ENCODE data around the gene IKZF3. TPM values are rescaled to one million over a fixed set of nuclear protein-coding genes. Genes with fewer than 3 reads are reported as not detected.
"Not testable (repeated sequence)": the region's sequence is repeated elsewhere in the genome, so short reads cannot be mapped to it uniquely, and the experiment has no call there.

Gene IKZF3
- total RNA-seq, 2 donors from 2014 or later = 0.55 to 1.7 TPM

- no peak for DNase-seq (ENCODE audit: low spot score)
- TF ChIP-seq POLR2AphosphoS5 (IDR thresholded peaks at IDR 0.05) (no peak), POLR2A (IDR thresholded peaks at IDR 0.05) (no peak), CTCF (IDR thresholded peaks at IDR 0.05) (no peak)
- H3K4me3 ChIP-seq = no peak overlapping the region
- no peaks in the 10 kb centered on the region for H3K4me1 ChIP-seq (replicated peaks)
- H3K27me3 ChIP-seq (replicated peaks; ENCODE audit: insufficient read depth) = no peaks in the 10 kb centered on the region
- no peaks in the 10 kb centered on the region for H3K9me3 ChIP-seq
- H3K27ac ChIP-seq = no peak overlapping the region
- 67% methylated on average over 2 of the region's 2 CpGs for WGBS
- no peaks in the 10 kb centered on the region for H3K36me3 ChIP-seq
- intact Hi-C loops (cut with DNase I) = no loop called here
Observed at GRCh38 chr17:39854909-39855308, 9.2 kb downstream of the IKZF3 start.

- H3K9me3 ChIP-seq = no peaks in the 10 kb centered on the region
- H3K27ac ChIP-seq = no peak overlapping the region
- no peaks in the 10 kb centered on the region for H3K27me3 ChIP-seq (replicated peaks; ENCODE audit: insufficient read depth)
- H3K4me1 ChIP-seq (replicated peaks) = no peaks in the 10 kb centered on the region
- WGBS = 54% methylated on average over 3 of the region's 3 CpGs
- no peak for DNase-seq (ENCODE audit: low spot score)
- no peak overlapping the region for H3K4me3 ChIP-seq
- no peaks in the 10 kb centered on the region for H3K36me3 ChIP-seq
- TF ChIP-seq POLR2AphosphoS5 (IDR thresholded peaks at IDR 0.05) (no peak), CTCF (IDR thresholded peaks at IDR 0.05) (no peak), POLR2A (IDR thresholded peaks at IDR 0.05) (no peak)
- intact Hi-C loops (cut with DNase I) = no loop called here
Observed at GRCh38 chr17:39852239-39852638, 11.9 kb downstream of the IKZF3 start.

- DNase-seq (ENCODE audit: low spot score); intact Hi-C loops (cut with DNase I); H3K36me3 ChIP-seq; H3K27me3 ChIP-seq (replicated peaks; ENCODE audit: insufficient read depth); H3K27ac ChIP-seq; H3K4me3 ChIP-seq; H3K4me1 ChIP-seq (replicated peaks); H3K9me3 ChIP-seq: not testable (repeated sequence)
Observed at GRCh38 chr17:39850186-39850585, 13.9 kb downstream of the IKZF3 start.

- WGBS = 74% methylated on average over 4 of the region's 4 CpGs
- no peak overlapping the region for H3K27ac ChIP-seq
- H3K4me3 ChIP-seq = no peak overlapping the region
- intact Hi-C loops (cut with DNase I) = no loop called here
- no peaks in the 10 kb centered on the region for H3K36me3 ChIP-seq
- no peaks in the 10 kb centered on the region for H3K27me3 ChIP-seq (replicated peaks; ENCODE audit: insufficient read depth)
- H3K4me1 ChIP-seq (replicated peaks) = no peaks in the 10 kb centered on the region
- no peak for TF ChIP-seq CTCF (IDR thresholded peaks at IDR 0.05)
- TF ChIP-seq POLR2AphosphoS5 (IDR thresholded peaks at IDR 0.05) = no peak
- no peak for TF ChIP-seq POLR2A (IDR thresholded peaks at IDR 0.05)
- DNase-seq (ENCODE audit: low spot score) = no peak
- H3K9me3 ChIP-seq = no peaks in the 10 kb centered on the region
Observed at GRCh38 chr17:39848600-39848999, 15.5 kb downstream of the IKZF3 start.

- intact Hi-C loops (cut with DNase I) = no loop called here
- no peak overlapping the region for H3K27ac ChIP-seq
- H3K27me3 ChIP-seq (replicated peaks; ENCODE audit: insufficient read depth) = no peaks in the 10 kb centered on the region
- WGBS = 72% methylated on average over 4 of the region's 4 CpGs
- no peaks in the 10 kb centered on the region for H3K9me3 ChIP-seq
- no peaks in the 10 kb centered on the region for H3K4me1 ChIP-seq (replicated peaks)
- no peak overlapping the region for H3K4me3 ChIP-seq
- no peak for DNase-seq (ENCODE audit: low spot score)
- no peaks in the 10 kb centered on the region for H3K36me3 ChIP-seq
- TF ChIP-seq POLR2AphosphoS5 (IDR thresholded peaks at IDR 0.05) = no peak
- TF ChIP-seq CTCF (IDR thresholded peaks at IDR 0.05) = no peak
- no peak for TF ChIP-seq POLR2A (IDR thresholded peaks at IDR 0.05)
Observed at GRCh38 chr17:39846205-39846604, 17.9 kb downstream of the IKZF3 start.
